Rectal smooth muscle tissue (tissue), 1 donor: ENCODE measurements around the gene ANTXR2.

Experiments
- H3K27ac ChIP-seq: one replicate; pipeline ENCODE4 v1.7.0; 2013; ENCODE audit warnings: low read depth, low read length, inconsistent platforms
- H3K27me3 ChIP-seq: one replicate; pipeline ENCODE4 v1.7.0; 2013; ENCODE audit warnings: low read length; ENCODE audit not compliant: control insufficient read depth, insufficient read depth
- H3K36me3 ChIP-seq: one replicate; pipeline ENCODE4 v1.7.0; 2013; ENCODE audit warnings: low read length; ENCODE audit not compliant: control insufficient read depth, insufficient read depth
- H3K4me1 ChIP-seq: one replicate; pipeline ENCODE4 v1.7.0; 2013; ENCODE audit warnings: low read length; ENCODE audit not compliant: control insufficient read depth, insufficient read depth
- H3K4me3 ChIP-seq: one replicate; pipeline ENCODE4 v1.7.0; 2013; ENCODE audit warnings: low read length
- H3K9ac ChIP-seq: one replicate; pipeline ENCODE4 v1.7.0; 2013; ENCODE audit warnings: low read length

The ANTXR2 gene

GRCh38 chr4:80101071-80101791 lies 28.2 kb upstream of the ANTXR2 start:
- Histone ChIP-seq H3K4me3 (no peak overlapping the region), H3K27ac (no peak overlapping the region), H3K9ac (no peak overlapping the region), H3K4me1 (no peaks in the 10 kb centered on the region), H3K36me3 (no peaks in the 10 kb centered on the region), H3K27me3 (no peaks in the 10 kb centered on the region)

DNA sequence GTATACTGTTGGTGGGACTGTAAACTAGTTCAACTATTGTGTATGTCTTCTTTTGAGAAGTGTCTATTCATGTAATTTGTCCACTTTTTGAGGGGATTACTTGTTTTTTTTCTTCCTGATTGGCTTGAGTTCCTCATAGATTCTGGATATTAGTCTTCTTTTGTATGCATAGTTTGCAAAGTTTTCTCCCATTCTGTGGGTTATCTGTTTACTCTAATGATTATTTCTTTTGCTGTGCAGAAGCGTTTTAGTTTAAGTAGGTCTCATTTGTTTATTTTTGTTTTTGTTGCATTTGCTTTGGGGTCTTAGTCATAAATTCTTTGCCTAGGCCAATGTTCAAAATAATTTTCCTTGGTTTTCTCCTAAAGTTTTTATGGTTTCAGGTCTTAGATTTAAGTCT lies 26.6 kb upstream of the ANTXR2 start:
- H3K4me3 ChIP-seq, result no peak overlapping the region
- H3K9ac ChIP-seq, result no peak overlapping the region
- no peaks in the 10 kb centered on the region for H3K27me3 ChIP-seq
- no peaks in the 10 kb centered on the region for H3K36me3 ChIP-seq
- no peaks in the 10 kb centered on the region for H3K4me1 ChIP-seq
- H3K27ac ChIP-seq, result no peak overlapping the region

GRCh38 chr4:80098635-80099034 lies 25.6 kb upstream of the ANTXR2 start:
- no peak overlapping the region for H3K9ac ChIP-seq
- H3K4me3 ChIP-seq, result no peak overlapping the region
- H3K4me1 ChIP-seq, result no peaks in the 10 kb centered on the region
- no peaks in the 10 kb centered on the region for H3K36me3 ChIP-seq
- H3K27ac ChIP-seq, result no peak overlapping the region
- no peaks in the 10 kb centered on the region for H3K27me3 ChIP-seq

- H3K27me3 ChIP-seq, result no peaks in the 10 kb centered on the region
- no peak overlapping the region for H3K9ac ChIP-seq
- H3K4me1 ChIP-seq, result no peaks in the 10 kb centered on the region
- H3K27ac ChIP-seq, result no peak overlapping the region
- no peak overlapping the region for H3K4me3 ChIP-seq
- no peaks in the 10 kb centered on the region for H3K36me3 ChIP-seq
Observed at GRCh38 chr4:80097400-80098177, 24.6 kb upstream of the ANTXR2 start.

DNA sequence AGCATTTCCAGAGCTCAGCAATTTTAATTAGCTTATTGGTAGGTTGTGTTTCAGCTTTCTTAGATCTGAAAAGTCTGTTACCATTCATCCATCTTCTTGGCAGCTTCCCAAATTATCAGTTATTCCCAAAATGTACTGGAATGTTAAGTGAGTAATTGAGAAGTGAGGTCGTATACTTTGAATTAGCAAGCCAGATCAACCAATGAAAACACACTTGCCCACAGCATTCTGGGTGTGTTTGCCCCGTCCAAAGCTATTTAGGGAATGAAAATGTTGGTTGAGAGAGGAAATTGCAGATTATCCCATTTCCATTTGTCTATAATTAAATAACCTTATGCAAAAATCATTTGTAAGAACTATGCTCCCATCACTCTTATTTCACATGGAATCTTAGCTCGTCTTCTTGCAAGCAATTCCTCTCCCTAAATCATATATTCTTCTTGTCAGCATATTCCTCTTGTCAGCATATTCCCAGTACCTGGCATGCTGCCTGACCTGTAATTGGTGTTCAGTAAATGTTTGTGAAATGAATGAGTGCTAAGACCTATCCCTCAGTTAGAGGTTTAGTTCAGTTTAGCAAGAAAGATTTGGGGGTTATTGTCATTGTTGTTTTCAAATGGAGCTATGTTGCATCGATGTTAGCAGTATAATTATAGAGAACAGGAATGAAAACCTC lies 23.3 kb upstream of the ANTXR2 start:
- H3K27me3 ChIP-seq, result no peaks in the 10 kb centered on the region
- H3K36me3 ChIP-seq, result no peaks in the 10 kb centered on the region
- H3K4me3 ChIP-seq, result no peak overlapping the region
- H3K4me1 ChIP-seq, result no peaks in the 10 kb centered on the region
- no peak overlapping the region for H3K27ac ChIP-seq
- H3K9ac ChIP-seq, result no peak overlapping the region

DNA sequence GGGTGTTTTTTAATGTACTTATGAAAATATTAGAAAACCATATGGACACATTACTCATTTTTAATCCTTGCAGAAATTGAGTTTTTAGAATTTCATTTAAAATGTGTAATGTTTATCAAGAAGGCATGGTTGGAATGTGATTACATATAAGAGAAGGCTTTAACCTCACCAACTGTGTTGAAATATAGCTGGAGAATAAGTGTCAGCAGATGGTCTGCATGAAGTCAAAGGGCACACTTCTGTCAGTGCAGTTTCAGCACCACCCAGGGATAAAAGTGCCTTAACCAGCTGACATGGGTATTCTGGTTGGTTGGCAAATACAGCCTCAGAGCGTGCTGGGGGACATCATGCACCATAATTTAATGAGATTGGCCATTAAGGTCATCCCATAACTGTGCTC lies 21.2 kb upstream of the ANTXR2 start:
- H3K4me1 ChIP-seq, result no peaks in the 10 kb centered on the region
- H3K36me3 ChIP-seq, result no peaks in the 10 kb centered on the region
- no peak overlapping the region for H3K4me3 ChIP-seq
- no peaks in the 10 kb centered on the region for H3K27me3 ChIP-seq
- no peak overlapping the region for H3K9ac ChIP-seq
- H3K27ac ChIP-seq, result no peak overlapping the region

DNA sequence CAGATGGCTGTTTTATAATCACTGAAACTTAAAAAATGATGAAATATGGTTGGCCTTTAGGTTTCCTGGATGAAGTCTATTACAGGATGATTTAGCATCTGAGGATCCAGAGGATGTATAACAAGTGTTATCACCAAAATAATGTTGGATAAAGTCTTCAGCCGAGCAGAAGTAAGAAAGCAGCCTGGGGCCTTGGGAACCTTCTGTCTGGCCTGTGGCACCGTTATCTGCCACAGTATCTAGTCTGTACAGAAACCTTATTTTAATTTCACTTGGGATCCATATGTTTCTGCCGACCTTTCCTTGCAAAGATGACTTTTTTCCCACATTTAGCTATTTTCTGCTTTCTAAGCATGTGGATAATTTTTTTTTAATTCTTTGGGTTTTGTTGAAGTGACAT lies 20.5 kb upstream of the ANTXR2 start:
- Histone ChIP-seq H3K27me3 (no peaks in the 10 kb centered on the region), H3K4me3 (no peak overlapping the region), H3K4me1 (no peaks in the 10 kb centered on the region), H3K36me3 (no peaks in the 10 kb centered on the region), H3K9ac (no peak overlapping the region), H3K27ac (no peak overlapping the region)

GRCh38 chr4:80092847-80093246 lies 19.8 kb upstream of the ANTXR2 start:
- no peaks in the 10 kb centered on the region for H3K4me1 ChIP-seq
- H3K9ac ChIP-seq, result no peak overlapping the region
- no peak overlapping the region for H3K27ac ChIP-seq
- H3K27me3 ChIP-seq, result no peaks in the 10 kb centered on the region
- no peaks in the 10 kb centered on the region for H3K36me3 ChIP-seq
- no peak overlapping the region for H3K4me3 ChIP-seq

GRCh38 chr4:80092088-80092487 lies 19.1 kb upstream of the ANTXR2 start:
- H3K27me3 ChIP-seq, result no peaks in the 10 kb centered on the region
- no peak overlapping the region for H3K27ac ChIP-seq
- H3K4me3 ChIP-seq, result no peak overlapping the region
- H3K9ac ChIP-seq, result no peak overlapping the region
- no peaks in the 10 kb centered on the region for H3K36me3 ChIP-seq
- H3K4me1 ChIP-seq, result no peaks in the 10 kb centered on the region

DNA sequence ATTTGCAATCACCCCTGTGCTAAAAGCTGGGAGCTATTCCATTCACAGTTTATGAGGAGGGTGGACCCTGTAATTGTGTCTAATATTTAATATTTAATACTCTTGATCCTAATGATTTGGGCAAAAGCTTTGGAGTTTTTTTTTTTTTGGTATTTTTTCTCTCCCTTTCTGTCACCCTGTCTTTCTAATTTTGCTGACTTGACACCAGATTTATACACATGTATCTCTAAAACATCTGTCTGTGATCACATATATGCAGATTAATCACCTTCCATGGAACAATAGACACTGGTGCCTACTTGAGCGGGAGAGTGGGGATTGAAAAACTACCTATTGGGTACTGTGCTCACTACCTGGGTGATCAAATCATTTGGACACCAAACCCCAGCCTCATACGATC lies 18.7 kb upstream of the ANTXR2 start:
- H3K4me1 ChIP-seq, result no peaks in the 10 kb centered on the region
- H3K9ac ChIP-seq, result no peak overlapping the region
- H3K36me3 ChIP-seq, result no peaks in the 10 kb centered on the region
- no peaks in the 10 kb centered on the region for H3K27me3 ChIP-seq
- H3K27ac ChIP-seq, result no peak overlapping the region
- H3K4me3 ChIP-seq, result no peak overlapping the region

DNA sequence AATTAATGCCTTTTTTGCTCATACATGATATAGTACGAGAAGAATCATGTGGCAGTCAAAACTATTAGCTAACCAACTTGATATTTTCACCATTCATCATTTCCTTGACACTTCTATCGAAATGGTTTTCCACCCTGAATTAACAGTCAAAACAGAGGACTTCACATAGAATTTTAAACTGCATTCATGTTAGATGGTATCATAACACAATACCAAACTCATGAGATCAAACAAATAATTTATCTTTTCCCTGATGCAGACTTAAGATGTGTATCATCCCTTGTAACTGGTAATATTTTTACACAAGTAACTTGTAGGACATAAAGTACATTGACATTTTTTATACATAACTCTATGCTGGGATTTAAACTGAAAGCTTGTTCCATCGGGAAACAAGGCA lies 18.2 kb upstream of the ANTXR2 start:
- Histone ChIP-seq H3K9ac (no peak overlapping the region), H3K4me3 (no peak overlapping the region), H3K27me3 (no peaks in the 10 kb centered on the region), H3K27ac (no peak overlapping the region), H3K4me1 (no peaks in the 10 kb centered on the region), H3K36me3 (no peaks in the 10 kb centered on the region)

GRCh38 chr4:80090090-80090489 lies 17.1 kb upstream of the ANTXR2 start:
- no peaks in the 10 kb centered on the region for H3K4me1 ChIP-seq
- H3K27ac ChIP-seq, result no peak overlapping the region
- H3K9ac ChIP-seq, result no peak overlapping the region
- no peaks in the 10 kb centered on the region for H3K27me3 ChIP-seq
- no peak overlapping the region for H3K4me3 ChIP-seq
- H3K36me3 ChIP-seq, result no peaks in the 10 kb centered on the region
